MM.1S (cell line): ENCODE measurements around the gene DNAJC5.

ENCODE experiments used
- DNase-seq: peaks from one replicate; pipeline ENCODE4 v3.0.0-alpha.2; 2015
- H2AFZ ChIP-seq: fragments of 300-600 bp; sonication (generic); 2 replicates; pipeline ENCODE4 v1.6.0; 2016; ENCODE audit warnings: antibody characterized with exemption, low read length
- H3F3A ChIP-seq: fragments of 300-600 bp; sonication (generic); 2 replicates; pipeline ENCODE4 v1.6.1; 2016; ENCODE audit warnings: mild to moderate bottlenecking, antibody characterized with exemption, low read length, moderate library complexity, mixed read lengths; ENCODE audit not compliant: insufficient read depth
- H3K27ac ChIP-seq: fragments of 300-600 bp; sonication (generic); 2 replicates; pipeline ENCODE4 v1.5.1; 2016; ENCODE audit warnings: mild to moderate bottlenecking, low read length
- H3K27me3 ChIP-seq: fragments of 300-600 bp; sonication (generic); replicated peaks from 2 replicates; pipeline ENCODE4 v1.6.0; 2016; ENCODE audit warnings: low read length; ENCODE audit not compliant: insufficient read depth
- H3K36me3 ChIP-seq: fragments of 300-600 bp; sonication (generic); replicated peaks from 2 replicates; pipeline ENCODE4 v1.6.1; 2016; ENCODE audit warnings: mild to moderate bottlenecking, low read length, mixed read lengths; ENCODE audit not compliant: insufficient read depth
- H3K4me1 ChIP-seq: fragments of 300-600 bp; sonication (generic); 2 replicates; pipeline ENCODE4 v1.6.1; 2016; ENCODE audit warnings: low read length, mixed read lengths
- H3K4me2 ChIP-seq: fragments of 300-600 bp; sonication (generic); 2 replicates; pipeline ENCODE4 v1.6.0; 2016; ENCODE audit warnings: low read depth, low read length
- H3K4me3 ChIP-seq: fragments of 300-600 bp; sonication (generic); 2 replicates; pipeline ENCODE4 v1.5.1; 2016; ENCODE audit warnings: low read length, mixed read lengths
- H3K79me2 ChIP-seq: fragments of 300-600 bp; sonication (generic); 2 replicates; pipeline ENCODE4 v1.6.1; 2016; ENCODE audit warnings: mixed run types, low read length, mixed read lengths
- H3K9ac ChIP-seq: fragments of 300-600 bp; sonication (generic); 2 replicates; pipeline ENCODE4 v1.6.1; 2016; ENCODE audit warnings: low read length, mixed read lengths
- H3K9me2 ChIP-seq: fragments of 300-600 bp; sonication (generic); replicated peaks from 2 replicates; pipeline ENCODE4 v1.6.1; 2016; ENCODE audit warnings: mild to moderate bottlenecking, low read length, mixed read lengths; ENCODE audit not compliant: insufficient read depth
- H3K9me3 ChIP-seq: fragments of 300-600 bp; sonication (generic); replicated peaks from 2 replicates; pipeline ENCODE4 v1.6.1; 2016; ENCODE audit warnings: mild to moderate bottlenecking, low read length, mixed read lengths; ENCODE audit not compliant: insufficient read depth
- H4K20me1 ChIP-seq: fragments of 300-600 bp; sonication (generic); 2 replicates; pipeline ENCODE4 v1.6.1; 2016; ENCODE audit warnings: mild to moderate bottlenecking, low read length, moderate library complexity, mixed read lengths; ENCODE audit not compliant: insufficient read depth
- EZH2 ChIP-seq: fragments of 300-600 bp; sonication (generic); optimal IDR thresholded peaks from 2 replicates; pipeline ENCODE3; 2017; ENCODE audit warnings: low read depth, mild to moderate bottlenecking, antibody characterized with exemption, low read length, mixed read lengths
- EZH2phosphoT487 ChIP-seq: fragments of 300-600 bp; sonication (generic); IDR thresholded peaks from 2 replicates; pipeline ENCODE4 v1.6.1; 2018; ENCODE audit warnings: antibody characterized with exemption, low read length
- TF ChIP-seq, protein P1 (sequence below): fragments of 300-600 bp; sonication (generic); IDR thresholded peaks from 2 replicates; pipeline ENCODE4 v1.5.1; 2016; ENCODE audit warnings: antibody characterized with exemption, low read length, mixed read lengths

The DNAJC5 gene

GRCh38 chr20:63966944-63967322 is 72.0 kb downstream of the DNAJC5 start:
- no peaks in the 10 kb centered on the region for H3K36me3 ChIP-seq
- peaks cover 6% of the 10 kb centered on the region; the same call in 1 of the 2 replicates for H3K4me1 ChIP-seq
- no peak overlapping the region for H3K9ac ChIP-seq
- H3K27me3 ChIP-seq, result peaks cover 5% of the 10 kb centered on the region; the same call in 1 of the 2 replicates
- no peak overlapping the region for H3K4me2 ChIP-seq
- TF ChIP-seq, protein P1, sequence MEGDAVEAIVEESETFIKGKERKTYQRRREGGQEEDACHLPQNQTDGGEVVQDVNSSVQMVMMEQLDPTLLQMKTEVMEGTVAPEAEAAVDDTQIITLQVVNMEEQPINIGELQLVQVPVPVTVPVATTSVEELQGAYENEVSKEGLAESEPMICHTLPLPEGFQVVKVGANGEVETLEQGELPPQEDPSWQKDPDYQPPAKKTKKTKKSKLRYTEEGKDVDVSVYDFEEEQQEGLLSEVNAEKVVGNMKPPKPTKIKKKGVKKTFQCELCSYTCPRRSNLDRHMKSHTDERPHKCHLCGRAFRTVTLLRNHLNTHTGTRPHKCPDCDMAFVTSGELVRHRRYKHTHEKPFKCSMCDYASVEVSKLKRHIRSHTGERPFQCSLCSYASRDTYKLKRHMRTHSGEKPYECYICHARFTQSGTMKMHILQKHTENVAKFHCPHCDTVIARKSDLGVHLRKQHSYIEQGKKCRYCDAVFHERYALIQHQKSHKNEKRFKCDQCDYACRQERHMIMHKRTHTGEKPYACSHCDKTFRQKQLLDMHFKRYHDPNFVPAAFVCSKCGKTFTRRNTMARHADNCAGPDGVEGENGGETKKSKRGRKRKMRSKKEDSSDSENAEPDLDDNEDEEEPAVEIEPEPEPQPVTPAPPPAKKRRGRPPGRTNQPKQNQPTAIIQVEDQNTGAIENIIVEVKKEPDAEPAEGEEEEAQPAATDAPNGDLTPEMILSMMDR, result no peak
- TF ChIP-seq EZH2 (no peak), EZH2phosphoT487 (no peak)
- no peaks in the 10 kb centered on the region for H4K20me1 ChIP-seq
- peaks cover 8% of the 10 kb centered on the region for H3K79me2 ChIP-seq
- H3K4me3 ChIP-seq, result no peak overlapping the region
- no peak overlapping the region for H3K27ac ChIP-seq
- no peak overlapping the region for H2AFZ ChIP-seq
- DNase-seq, result no peak
- no peaks in the 10 kb centered on the region for H3K9me3 ChIP-seq
- H3K9me2 ChIP-seq, result no peaks in the 10 kb centered on the region
- no peaks in the 10 kb centered on the region for H3F3A ChIP-seq

- Histone ChIP-seq H3K4me2 (no peak overlapping the region), H3K36me3 (no peaks in the 10 kb centered on the region), H3K9ac (no peak overlapping the region)
These were observed 72.6 kb downstream of the DNAJC5 start for GRCh38 chr20:63967330-63968135.

GRCh38 chr20:63968136-63968927 is 73.4 kb downstream of the DNAJC5 start:
- H3K27ac ChIP-seq, result no peak overlapping the region
- peaks cover 8% of the 10 kb centered on the region for H3K79me2 ChIP-seq
- H3K4me3 ChIP-seq, result peak overlapping the region; percentile 53
- TF ChIP-seq, protein P1, result no peak
- TF ChIP-seq EZH2 (no peak), EZH2phosphoT487 (no peak)
- H3K4me1 ChIP-seq, result peaks cover 6% of the 10 kb centered on the region; the same call in 1 of the 2 replicates
- DNase-seq, result no peak
- H3K9ac ChIP-seq, result peak overlapping the region; percentile 52; the same call in 1 of the 2 replicates
- H2AFZ ChIP-seq, result no peak overlapping the region
- H3K36me3 ChIP-seq, result no peaks in the 10 kb centered on the region
- H3K4me2 ChIP-seq, result peak overlapping the region; percentile 58
- no peaks in the 10 kb centered on the region for H3K9me3 ChIP-seq
- no peaks in the 10 kb centered on the region for H3K9me2 ChIP-seq
- peaks cover 5% of the 10 kb centered on the region; the same call in 1 of the 2 replicates for H3K27me3 ChIP-seq
- H4K20me1 ChIP-seq, result no peaks in the 10 kb centered on the region
- H3F3A ChIP-seq, result no peaks in the 10 kb centered on the region

More at GRCh38 chr20:63967330-63968135, 72.6 kb downstream of the DNAJC5 start:
- H3F3A ChIP-seq, result no peaks in the 10 kb centered on the region
- no peaks in the 10 kb centered on the region for H3K9me2 ChIP-seq
- no peak overlapping the region for H3K4me3 ChIP-seq
- peaks cover 6% of the 10 kb centered on the region; the same call in 1 of the 2 replicates for H3K4me1 ChIP-seq
- H3K27me3 ChIP-seq, result peaks cover 5% of the 10 kb centered on the region; the same call in 1 of the 2 replicates
- H3K79me2 ChIP-seq, result peaks cover 8% of the 10 kb centered on the region
- no peak overlapping the region for H2AFZ ChIP-seq
- no peaks in the 10 kb centered on the region for H3K9me3 ChIP-seq
- no peak overlapping the region for H3K27ac ChIP-seq
- no peaks in the 10 kb centered on the region for H4K20me1 ChIP-seq
- TF ChIP-seq EZH2 (no peak), EZH2phosphoT487 (no peak)
- TF ChIP-seq, protein P1, result no peak
- DNase-seq, result no peak
